NB4 (cell line): ENCODE measurements around the gene TELO2.

ENCODE experiments used
- CTCF ChIP-seq: IDR thresholded peaks from one replicate; pipeline ENCODE4 v1.5.1; 2012; ENCODE audit warnings: low read depth, low read length
- MAX ChIP-seq: IDR thresholded peaks from 2 replicates; pipeline ENCODE4 v1.6.1; 2011; ENCODE audit warnings: low read depth, low read length
- POLR2A ChIP-seq: IDR thresholded peaks from 2 replicates; pipeline ENCODE4 v1.6.1; 2011; ENCODE audit warnings: mild to moderate bottlenecking; ENCODE audit not compliant: insufficient read length; ENCODE audit errors: extremely low read depth

GRCh38 chr16:1525871-1526607, 32.9 kb downstream of the TELO2 start:
- TF ChIP-seq CTCF (no peak), POLR2A (no peak), MAX (no peak)
